WTC11 (cell line): ENCODE measurements around the gene MRPL54. TPM values are rescaled to one million over a fixed set of nuclear protein-coding genes. Genes with fewer than 3 reads are reported as not detected.

Source experiments
- ATAC-seq: fragments of 200-7000 bp; cut with Tn5 transposase; 2 replicates; pipeline ENCODE4 v1.10.0; 2021; ENCODE audit warnings: mild to moderate bottlenecking, moderate library complexity
- CTCF ChIA-PET: fragments of 300-600 bp; sonication (Branson Sonifier 250); formaldehyde crosslinking; loops from one replicate; lab custom pipeline; 2021; ENCODE audit warnings: antibody characterized with exemption; lab: Charles Lee
- POLR2A ChIA-PET: fragments of 350-600 bp; sonication (Branson Sonifier 250); formaldehyde crosslinking; loops from one replicate; lab custom pipeline; 2021; ENCODE audit warnings: antibody characterized with exemption; lab: Charles Lee
- DNase-seq: peaks from one replicate; pipeline ENCODE4 v3.0.0; 2021; ENCODE audit warnings: low spot score
- H3K27ac Mint-ChIP-seq: 2 replicates; pipeline ENCODE4 v1.8.0; 2021; ENCODE audit warnings: mixed read lengths
- H3K27me3 Mint-ChIP-seq: 2 replicates; pipeline ENCODE4 v1.8.0; 2021; ENCODE audit warnings: low read depth, mild to moderate bottlenecking, moderate library complexity, mixed read lengths
- H3K36me3 Mint-ChIP-seq: 2 replicates; pipeline ENCODE4 v1.8.0; 2021; ENCODE audit warnings: mixed read lengths
- H3K4me1 Mint-ChIP-seq: 2 replicates; pipeline ENCODE4 v1.8.0; 2022; ENCODE audit warnings: mixed read lengths
- H3K4me3 Mint-ChIP-seq: 2 replicates; pipeline ENCODE4 v1.8.0; 2021; ENCODE audit warnings: mild to moderate bottlenecking, moderate library complexity, mixed read lengths
- H3K9me3 Mint-ChIP-seq: 2 replicates; pipeline ENCODE4 v1.8.0; 2021; ENCODE audit warnings: mixed read lengths
- ATF1 ChIP-seq: sonication (generic); formaldehyde crosslinking; IDR thresholded peaks from 2 replicates; pipeline ENCODE4 v1.8.1; 2023; ENCODE audit warnings: mild to moderate bottlenecking, moderate library complexity, missing genetic modification reagents
- CREM ChIP-seq: sonication (generic); formaldehyde crosslinking; IDR thresholded peaks from 2 replicates; pipeline ENCODE4 v1.8.1; 2022; ENCODE audit warnings: mild to moderate bottlenecking, missing genetic modification reagents, moderate library complexity
- ELF4 ChIP-seq: sonication (generic); formaldehyde crosslinking; IDR thresholded peaks from 2 replicates; pipeline ENCODE4 v1.8.1; 2022; ENCODE audit warnings: low read depth, mild to moderate bottlenecking, moderate library complexity, missing genetic modification reagents
- EMX1 ChIP-seq: fragments of 250-450 bp; sonication (Bioruptor Pico); IDR thresholded peaks from 2 replicates; pipeline ENCODE4 v1.8.0; 2021; ENCODE audit warnings: mild to moderate bottlenecking
- FOXJ3 ChIP-seq: sonication (generic); formaldehyde crosslinking; IDR thresholded peaks from 2 replicates; pipeline ENCODE4 v1.9.0; 2021; ENCODE audit warnings: missing genetic modification reagents, mild to moderate bottlenecking, borderline replicate concordance
- FOXK1 ChIP-seq: sonication (generic); formaldehyde crosslinking; IDR thresholded peaks from 2 replicates; pipeline ENCODE4 v1.8.0; 2022; ENCODE audit warnings: mild to moderate bottlenecking, moderate library complexity, missing genetic modification reagents
- GRHL2 ChIP-seq: fragments of 250-450 bp; sonication (Bioruptor Pico); IDR thresholded peaks from 2 replicates; pipeline ENCODE4 v1.8.0; 2022; ENCODE audit warnings: mild to moderate bottlenecking, moderate library complexity; ENCODE audit not compliant: insufficient replicate concordance, severe bottlenecking
- NR3C1 ChIP-seq: sonication (generic); formaldehyde crosslinking; conservative IDR thresholded peaks from 2 replicates; pipeline ENCODE4 v1.8.1; 2023; ENCODE audit warnings: low read depth, mild to moderate bottlenecking, missing genetic modification reagents
- PRRX2 ChIP-seq: fragments of 250-450 bp; sonication (Bioruptor Pico); IDR thresholded peaks from 2 replicates; pipeline ENCODE4 v1.8.0; 2021; ENCODE audit warnings: mild to moderate bottlenecking
- SMAD3 ChIP-seq: sonication (generic); formaldehyde crosslinking; IDR thresholded peaks from 2 replicates; pipeline ENCODE4 v1.8.0; 2022; ENCODE audit warnings: missing genetic modification reagents, mild to moderate bottlenecking, borderline replicate concordance
- SOX15 ChIP-seq: fragments of 250-450 bp; sonication (Bioruptor Pico); IDR thresholded peaks from 2 replicates; pipeline ENCODE4 v1.9.0; 2021; ENCODE audit warnings: mild to moderate bottlenecking
- SP1 ChIP-seq: sonication (generic); formaldehyde crosslinking; conservative IDR thresholded peaks from 2 replicates; pipeline ENCODE4 v1.8.1; 2022; ENCODE audit warnings: missing genetic modification reagents
- TEAD4 ChIP-seq: sonication (generic); formaldehyde crosslinking; IDR thresholded peaks from 2 replicates; pipeline ENCODE4 v1.8.0; 2022; ENCODE audit warnings: mild to moderate bottlenecking, missing genetic modification reagents
- ZNF121 ChIP-seq: sonication (generic); formaldehyde crosslinking; IDR thresholded peaks from 2 replicates; pipeline ENCODE4 v1.8.0; 2023; ENCODE audit warnings: missing genetic modification reagents
- ZNF232 ChIP-seq: sonication (generic); formaldehyde crosslinking; IDR thresholded peaks from 2 replicates; pipeline ENCODE4 v1.8.0; 2022; ENCODE audit warnings: mild to moderate bottlenecking, missing genetic modification reagents
- ZNF263 ChIP-seq: sonication (generic); formaldehyde crosslinking; IDR thresholded peaks from 2 replicates; pipeline ENCODE4 v1.8.1; 2022; ENCODE audit warnings: low read depth, mild to moderate bottlenecking, moderate library complexity, missing genetic modification reagents
- ZNF396 ChIP-seq: fragments of 250-450 bp; sonication (Bioruptor Pico); IDR thresholded peaks from 2 replicates; pipeline ENCODE4 v1.8.0; 2021; ENCODE audit warnings: mild to moderate bottlenecking, moderate library complexity, borderline replicate concordance
- ZNF671 ChIP-seq: fragments of 250-450 bp; sonication (Bioruptor Pico); IDR thresholded peaks from 2 replicates; pipeline ENCODE4 v1.8.0; 2021; ENCODE audit warnings: mild to moderate bottlenecking
- total RNA-seq: library from RNA; stranded (reverse); gene quantifications from 3 replicates; pipeline ENCODE4 v1.2.3, GENCODE V29; 2021
- TF ChIP-seq, protein P1 (sequence below): sonication (generic); formaldehyde crosslinking; IDR thresholded peaks from 2 replicates; pipeline ENCODE4 v1.8.1; 2022; ENCODE audit warnings: missing genetic modification reagents, borderline replicate concordance
- TF ChIP-seq, protein P2 (sequence below): sonication (generic); formaldehyde crosslinking; IDR thresholded peaks from 2 replicates; pipeline ENCODE4 v1.8.1; 2022; ENCODE audit warnings: mild to moderate bottlenecking, missing genetic modification reagents, moderate library complexity, borderline replicate concordance

Gene MRPL54
- total RNA-seq, 1 experiment from 2014 or later = 62.3 TPM

GRCh38 chr19:3736106-3736724 is 26.3 kb upstream of the MRPL54 start:
- Mint-ChIP-seq H3K27me3 (no peaks in the 10 kb centered on the region), H3K4me1 (no peaks in the 10 kb centered on the region), H3K4me3 (no peak overlapping the region), H3K27ac (no peak overlapping the region), H3K36me3 (peaks cover 11% of the 10 kb centered on the region; the same call in 1 of the 2 replicates), H3K9me3 (no peaks in the 10 kb centered on the region)
- ChIA-PET CTCF (no interaction called here), POLR2A (interaction anchor here (0.7 kb wide), 1 partner anchor 26 kb away, joined by 6 read pairs; no protein-coding TSS in a partner anchor)
- no peak for ATAC-seq
- no peak for DNase-seq
- TF ChIP-seq TEAD4 (CRISPR knock-in tag) (no peak), ZNF232 (no peak), ELF4 (CRISPR knock-in tag) (no peak), FOXK1 (CRISPR knock-in tag) (no peak), PRRX2 (CRISPR knock-in tag) (no peak), FOXJ3 (no peak), ZNF121 (CRISPR knock-in tag) (no peak), GRHL2 (CRISPR knock-in tag) (no peak), ZNF263 (no peak), ZNF671 (CRISPR knock-in tag) (no peak)

GRCh38 chr19:3737487-3738205 is 24.8 kb upstream of the MRPL54 start:
- peaks cover 8% of the 10 kb centered on the region; the same call in 1 of the 2 replicates for H3K36me3 Mint-ChIP-seq
- ATAC-seq = no peak
- TF ChIP-seq EMX1 (CRISPR knock-in tag) (no peak), ATF1 (no peak), ZNF396 (no peak)
- TF ChIP-seq, all 79 proteins: peak for 0
- H3K9me3 Mint-ChIP-seq = no peaks in the 10 kb centered on the region
- ChIA-PET POLR2A (no interaction called here), CTCF (no interaction called here)
- H3K27ac Mint-ChIP-seq = no peak overlapping the region
- H3K4me1 Mint-ChIP-seq = no peaks in the 10 kb centered on the region
- no peaks in the 10 kb centered on the region for H3K27me3 Mint-ChIP-seq
- no peak overlapping the region for H3K4me3 Mint-ChIP-seq
- DNase-seq = no peak

DNA sequence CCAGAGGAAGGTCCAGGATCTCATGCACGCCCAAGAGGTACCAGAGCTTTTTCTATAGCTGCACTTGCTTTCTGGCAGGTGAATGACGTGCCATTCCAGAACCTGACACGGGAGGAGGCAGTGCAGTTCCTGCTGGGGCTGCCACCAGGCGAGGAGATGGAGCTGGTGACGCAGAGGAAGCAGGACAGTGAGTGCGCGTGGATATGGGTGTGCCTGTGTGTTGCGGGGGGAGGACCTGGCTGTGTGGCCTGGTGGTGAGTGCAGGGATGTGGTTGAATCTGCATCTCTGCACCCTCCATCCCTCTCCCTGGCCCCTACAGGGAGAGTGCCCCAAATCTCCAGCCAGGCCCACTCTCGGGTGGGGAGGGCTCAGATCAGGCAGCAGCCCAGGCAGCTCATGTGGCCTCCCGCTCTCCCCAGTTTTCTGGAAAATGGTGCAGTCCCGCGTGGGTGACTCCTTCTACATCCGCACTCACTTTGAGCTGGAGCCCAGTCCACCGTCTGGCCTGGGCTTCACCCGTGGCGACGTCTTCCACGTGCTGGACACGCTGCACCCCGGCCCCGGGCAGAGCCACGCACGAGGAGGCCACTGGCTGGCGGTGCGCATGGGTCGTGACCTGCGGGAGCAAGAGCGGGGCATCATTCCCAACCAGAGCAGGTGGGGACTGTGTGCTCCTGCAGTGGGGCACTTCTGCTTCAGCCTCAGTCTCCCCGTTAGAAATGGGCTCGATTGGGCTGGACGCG is 23.8 kb upstream of the MRPL54 start:
- DNase-seq = no peak
- Mint-ChIP-seq H3K36me3 (peaks cover 8% of the 10 kb centered on the region; the same call in 1 of the 2 replicates), H3K4me3 (no peak overlapping the region), H3K9me3 (no peaks in the 10 kb centered on the region), H3K4me1 (no peaks in the 10 kb centered on the region), H3K27me3 (no peaks in the 10 kb centered on the region), H3K27ac (no peak overlapping the region)
- TF ChIP-seq SMAD3 (CRISPR knock-in tag) (no peak), FOXJ3 (no peak), CREM (CRISPR knock-in tag) (no peak), NR3C1 (CRISPR knock-in tag) (no peak), SP1 (CRISPR knock-in tag) (no peak), ZNF671 (CRISPR knock-in tag) (no peak), PRRX2 (CRISPR knock-in tag) (no peak), SOX15 (no peak)
- TF ChIP-seq, protein P1, sequence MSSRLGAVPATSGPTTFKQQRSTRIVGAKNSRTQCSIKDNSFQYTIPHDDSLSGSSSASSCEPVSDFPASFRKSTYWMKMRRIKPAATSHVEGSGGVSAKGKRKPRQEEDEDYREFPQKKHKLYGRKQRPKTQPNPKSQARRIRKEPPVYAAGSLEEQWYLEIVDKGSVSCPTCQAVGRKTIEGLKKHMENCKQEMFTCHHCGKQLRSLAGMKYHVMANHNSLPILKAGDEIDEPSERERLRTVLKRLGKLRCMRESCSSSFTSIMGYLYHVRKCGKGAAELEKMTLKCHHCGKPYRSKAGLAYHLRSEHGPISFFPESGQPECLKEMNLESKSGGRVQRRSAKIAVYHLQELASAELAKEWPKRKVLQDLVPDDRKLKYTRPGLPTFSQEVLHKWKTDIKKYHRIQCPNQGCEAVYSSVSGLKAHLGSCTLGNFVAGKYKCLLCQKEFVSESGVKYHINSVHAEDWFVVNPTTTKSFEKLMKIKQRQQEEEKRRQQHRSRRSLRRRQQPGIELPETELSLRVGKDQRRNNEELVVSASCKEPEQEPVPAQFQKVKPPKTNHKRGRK = no peak
- TF ChIP-seq, protein P2, sequence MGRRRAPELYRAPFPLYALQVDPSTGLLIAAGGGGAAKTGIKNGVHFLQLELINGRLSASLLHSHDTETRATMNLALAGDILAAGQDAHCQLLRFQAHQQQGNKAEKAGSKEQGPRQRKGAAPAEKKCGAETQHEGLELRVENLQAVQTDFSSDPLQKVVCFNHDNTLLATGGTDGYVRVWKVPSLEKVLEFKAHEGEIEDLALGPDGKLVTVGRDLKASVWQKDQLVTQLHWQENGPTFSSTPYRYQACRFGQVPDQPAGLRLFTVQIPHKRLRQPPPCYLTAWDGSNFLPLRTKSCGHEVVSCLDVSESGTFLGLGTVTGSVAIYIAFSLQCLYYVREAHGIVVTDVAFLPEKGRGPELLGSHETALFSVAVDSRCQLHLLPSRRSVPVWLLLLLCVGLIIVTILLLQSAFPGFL (CRISPR knock-in tag) = no peak
- no peak for ATAC-seq
- CTCF ChIA-PET = no interaction called here
- POLR2A ChIA-PET = no interaction called here
